ENCODE results near the gene JPH3. TPM values are rescaled to one million over a fixed set of nuclear protein-coding genes. Genes with fewer than 3 reads are reported as not detected.
A peak's percentile ranks its signal among the peaks of the same experiment; 100 is the strongest.

The JPH3 gene
- total and polyA plus RNA-seq, 4 experiments from 2014 or later = 0.09 TPM; not detected in 3

GRCh38 chr16:87628246-87628923, 26.1 kb downstream of the JPH3 start:
- Mint-ChIP-seq H3K4me3 (no peak overlapping the region), H3K4me1 (no peaks in the 10 kb centered on the region), H3K27me3 (peaks cover 8 to 14% of the 10 kb centered on the region in 2 donors), H3K9me3 (peaks cover 2 to 19% (median 13%) of the 10 kb centered on the region in 8 donors), H3K27ac (no peak overlapping the region), H3K36me3 (no peaks in the 10 kb centered on the region)
- no peaks in the 10 kb centered on the region for H3K27me3 ChIP-seq (ENCODE audit: insufficient read depth, low read length)
- ChIA-PET CTCF (ENCODE audit: partially characterized antibody) (no interaction called here), POLR2A (ENCODE audit: partially characterized antibody) (no interaction called here)
- H3K4me3 ChIP-seq (ENCODE audit: low read length in 2 of 2) = no peak overlapping the region
- intact Hi-C loops (cut with micrococcal nuclease) = no loop called here
- no peaks in the 10 kb centered on the region for H3K4me1 ChIP-seq (ENCODE audit: insufficient read depth, low read length)
- H3K9me3 ChIP-seq (ENCODE audit: control insufficient read depth in 1 of 2, low read length in 2 of 2) = no peaks in the 10 kb centered on the region
- DNase-seq = no peak
- H3K27ac ChIP-seq (ENCODE audit: low read depth, low read length) = no peak overlapping the region
- H3K36me3 ChIP-seq (ENCODE audit: insufficient read depth, low read length) = no peaks in the 10 kb centered on the region

- POLR2A ChIA-PET (ENCODE audit: partially characterized antibody) = no interaction called here
- Histone ChIP-seq H3K4me3 (ENCODE audit: low read length in 2 of 2) (no peak overlapping the region), H3K9me3 (ENCODE audit: control insufficient read depth in 1 of 2, low read length in 2 of 2) (no peaks in the 10 kb centered on the region), H3K4me1 (ENCODE audit: insufficient read depth, low read length) (no peaks in the 10 kb centered on the region), H3K27me3 (ENCODE audit: insufficient read depth, low read length) (no peaks in the 10 kb centered on the region), H3K27ac (ENCODE audit: low read depth, low read length) (no peak overlapping the region), H3K36me3 (ENCODE audit: insufficient read depth, low read length) (no peaks in the 10 kb centered on the region)
- Mint-ChIP-seq H3K4me1 (peaks cover 0 to 1% (median 0%) of the 10 kb centered on the region in 4 donors), H3K36me3 (no peaks in the 10 kb centered on the region), H3K27ac (no peak overlapping the region), H3K9me3 (peaks cover 2 to 19% (median 13%) of the 10 kb centered on the region in 8 donors), H3K27me3 (peaks cover 8 to 14% of the 10 kb centered on the region in 2 donors), H3K4me3 (no peak overlapping the region)
- CTCF ChIA-PET (ENCODE audit: partially characterized antibody) = no interaction called here
- intact Hi-C loops (cut with micrococcal nuclease) = no loop called here
- no peak for DNase-seq
Measured at GRCh38 chr16:87628940-87629339, 26.6 kb downstream of the JPH3 start.

GRCh38 chr16:87631067-87631466, 28.8 kb downstream of the JPH3 start:
- Histone ChIP-seq H3K36me3 (ENCODE audit: insufficient read depth, low read length) (no peaks in the 10 kb centered on the region), H3K4me3 (ENCODE audit: low read length in 2 of 2) (no peak overlapping the region), H3K27ac (ENCODE audit: low read depth, low read length) (no peak overlapping the region), H3K4me1 (ENCODE audit: insufficient read depth, low read length) (peaks cover 13% of the 10 kb centered on the region), H3K9me3 (ENCODE audit: control insufficient read depth in 1 of 2, low read length in 2 of 2) (no peaks in the 10 kb centered on the region), H3K27me3 (ENCODE audit: insufficient read depth, low read length) (no peaks in the 10 kb centered on the region)
- Mint-ChIP-seq H3K4me1 (peaks cover 4 to 11% (median 7%) of the 10 kb centered on the region in 4 donors), H3K4me3 (no peak overlapping the region), H3K36me3 (no peaks in the 10 kb centered on the region), H3K9me3 (peaks cover 2 to 19% (median 13%) of the 10 kb centered on the region in 8 donors), H3K27me3 (peaks cover 8 to 14% of the 10 kb centered on the region in 2 donors), H3K27ac (no peak overlapping the region)
- DNase-seq = no peak
- intact Hi-C loops (cut with micrococcal nuclease) = no loop called here
- POLR2A ChIA-PET (ENCODE audit: partially characterized antibody) = no interaction called here
- CTCF ChIA-PET (ENCODE audit: partially characterized antibody) = interaction anchor here (1.3 kb wide), 1 partner anchor 11 kb away, joined by 3 read pairs; no protein-coding TSS in a partner anchor

- peaks cover 4 to 21% (median 11%) of the 10 kb centered on the region in 4 donors for H3K4me1 Mint-ChIP-seq
Measured at GRCh38 chr16:87634411-87634810, 32.1 kb downstream of the JPH3 start.

GRCh38 chr16:87635541-87636049, 33.3 kb downstream of the JPH3 start:
- CTCF ChIA-PET (ENCODE audit: partially characterized antibody) = interaction anchor here (0.7 to 3.4 kb wide), 33 partner anchors 9 to 1072 kb away, joined by 3 to 27 read pairs (median 5); partner anchors contain the start of gene KLHDC4
- intact Hi-C loops (cut with micrococcal nuclease) = loop anchor here (1.0 to 5.0 kb wide), 3 partner anchors 134 to 241 kb away; partner anchors contain the start of gene ZCCHC14

More at GRCh38 chr16:87634411-87634810, 32.1 kb downstream of the JPH3 start:
- Mint-ChIP-seq H3K27ac (no peak overlapping the region), H3K4me3 (no peak overlapping the region), H3K27me3 (peaks cover 8 to 11% of the 10 kb centered on the region in 2 donors), H3K36me3 (no peaks in the 10 kb centered on the region), H3K9me3 (peaks cover 2 to 19% (median 14%) of the 10 kb centered on the region in 8 donors)
- ChIA-PET CTCF (ENCODE audit: partially characterized antibody) (interaction anchor here (1.1 to 3.4 kb wide), 5 partner anchors 11 to 131 kb away, joined by 3 to 27 read pairs (median 12); partner anchors contain the start of gene KLHDC4), POLR2A (ENCODE audit: partially characterized antibody) (no interaction called here)
- Histone ChIP-seq H3K4me3 (ENCODE audit: low read length in 2 of 2) (no peak overlapping the region), H3K27me3 (ENCODE audit: insufficient read depth, low read length) (no peaks in the 10 kb centered on the region), H3K4me1 (ENCODE audit: insufficient read depth, low read length) (peaks cover 20% of the 10 kb centered on the region), H3K36me3 (ENCODE audit: insufficient read depth, low read length) (no peaks in the 10 kb centered on the region), H3K27ac (ENCODE audit: low read depth, low read length) (no peak overlapping the region), H3K9me3 (ENCODE audit: control insufficient read depth in 1 of 2, low read length in 2 of 2) (no peaks in the 10 kb centered on the region)
- intact Hi-C loops (cut with micrococcal nuclease) = no loop called here
- DNase-seq = no peak

GRCh38 chr16:87636050-87636684, 33.9 kb downstream of the JPH3 start:
- peak overlapping the region; percentile 13 to 91 (median 77) for H3K27ac Mint-ChIP-seq
- POLR2A ChIA-PET (ENCODE audit: partially characterized antibody) = interaction anchor here (1.0 kb wide), 2 partner anchors 130 to 242 kb away, joined by 3 to 4 read pairs; no protein-coding TSS in a partner anchor

More at GRCh38 chr16:87635541-87636049, 33.3 kb downstream of the JPH3 start:
- POLR2A ChIA-PET (ENCODE audit: partially characterized antibody) = interaction anchor here (1.0 kb wide), 2 partner anchors 131 to 241 kb away, joined by 3 to 4 read pairs; no protein-coding TSS in a partner anchor
- no peaks in the 10 kb centered on the region for H3K27me3 ChIP-seq (ENCODE audit: insufficient read depth, low read length)
- DNase-seq = peak; percentile 53 to 73 (median 66)
- Mint-ChIP-seq H3K4me3 (peak overlapping the region; percentile 82 to 95 (median 88)), H3K9me3 (peaks cover 2 to 17% (median 12%) of the 10 kb centered on the region in 8 donors), H3K27ac (peak overlapping the region in 6 of 7 donors; percentile 27 to 96 (median 82)), H3K27me3 (peaks cover 6 to 7% of the 10 kb centered on the region in 2 donors), H3K36me3 (no peaks in the 10 kb centered on the region), H3K4me1 (peaks cover 4 to 21% (median 11%) of the 10 kb centered on the region in 4 donors)
- peak overlapping the region; percentile 11 to 59 for H3K4me3 ChIP-seq (ENCODE audit: low read length in 2 of 2)
- H3K9me3 ChIP-seq (ENCODE audit: control insufficient read depth in 1 of 2, low read length in 2 of 2) = no peaks in the 10 kb centered on the region
- H3K36me3 ChIP-seq (ENCODE audit: insufficient read depth, low read length) = no peaks in the 10 kb centered on the region
- H3K27ac ChIP-seq (ENCODE audit: low read depth, low read length) = peak overlapping the region; percentile 20
- peaks cover 20% of the 10 kb centered on the region for H3K4me1 ChIP-seq (ENCODE audit: insufficient read depth, low read length)

More at GRCh38 chr16:87636050-87636684, 33.9 kb downstream of the JPH3 start:
- no peaks in the 10 kb centered on the region for H3K9me3 ChIP-seq (ENCODE audit: control insufficient read depth in 1 of 2, low read length in 2 of 2)
- H3K36me3 ChIP-seq (ENCODE audit: insufficient read depth, low read length) = no peaks in the 10 kb centered on the region
- H3K27me3 Mint-ChIP-seq = peaks cover under 1 to 4% of the 10 kb centered on the region in 2 donors
- no peaks in the 10 kb centered on the region for H3K27me3 ChIP-seq (ENCODE audit: insufficient read depth, low read length)
- DNase-seq = peak; percentile 71 to 82 (median 73)
- peaks cover 20% of the 10 kb centered on the region for H3K4me1 ChIP-seq (ENCODE audit: insufficient read depth, low read length)
- H3K4me1 Mint-ChIP-seq = peaks cover 4 to 21% (median 11%) of the 10 kb centered on the region in 4 donors
- H3K27ac ChIP-seq (ENCODE audit: low read depth, low read length) = peak overlapping the region; percentile 20
- peak overlapping the region; percentile 82 to 95 (median 88) for H3K4me3 Mint-ChIP-seq
- H3K36me3 Mint-ChIP-seq = no peaks in the 10 kb centered on the region
- CTCF ChIA-PET (ENCODE audit: partially characterized antibody) = interaction anchor here (0.7 to 3.4 kb wide), 35 partner anchors 9 to 1086 kb away, joined by 3 to 27 read pairs (median 4); partner anchors contain the start of genes C16orf95 and KLHDC4
- H3K4me3 ChIP-seq (ENCODE audit: low read length in 2 of 2) = peak overlapping the region in 1 of 2 donors; percentile 59
- H3K9me3 Mint-ChIP-seq = peaks cover 0 to 11% (median 6%) of the 10 kb centered on the region in 8 donors
- intact Hi-C loops (cut with micrococcal nuclease) = loop anchor here (1.0 to 5.0 kb wide), 3 partner anchors 133 to 242 kb away; partner anchors contain the start of gene ZCCHC14
